Skeletal muscle tissue (tissue), 4 donors: ENCODE measurements around the gene ETNPPL. TPM values are rescaled to one million over a fixed set of nuclear protein-coding genes. Genes with fewer than 3 reads are reported as not detected.
"Not testable (repeated sequence)": the region's sequence is repeated elsewhere in the genome, so short reads cannot be mapped to it uniquely, and the experiment has no call there.

ENCODE experiments used
- H3K27ac ChIP-seq: one replicate; pipeline ENCODE4 v1.7.0; 2013; ENCODE audit warnings: mild to moderate bottlenecking, low read depth, low read length, inconsistent platforms
- H3K27me3 ChIP-seq, 3 donors: one replicate each; pipeline ENCODE4 v1.7.0; 2013; ENCODE audit warnings: low read length in 3 of 3; ENCODE audit not compliant: control insufficient read depth in 3 of 3, insufficient read depth in 3 of 3
- H3K36me3 ChIP-seq, 3 donors: one replicate each; pipeline ENCODE4 v1.7.0; 2013; ENCODE audit warnings: low read length in 3 of 3; ENCODE audit not compliant: control insufficient read depth in 3 of 3, insufficient read depth in 3 of 3
- H3K4me1 ChIP-seq, 3 donors: one replicate each; pipeline ENCODE4 v1.7.0; 2013; ENCODE audit warnings: low read length in 3 of 3, mild to moderate bottlenecking in 3 of 3; ENCODE audit not compliant: control insufficient read depth in 3 of 3, insufficient read depth in 3 of 3
- H3K4me3 ChIP-seq, 3 donors: one replicate each; pipeline ENCODE4 v1.7.0; 2013; ENCODE audit warnings: low read length in 3 of 3
- H3K9ac ChIP-seq, 3 donors: one replicate each; pipeline ENCODE4 v1.7.0; 2013; ENCODE audit warnings: low read length in 3 of 3, mild to moderate bottlenecking in 3 of 3, moderate library complexity in 2 of 3, low read depth in 1 of 3
- H3K9me3 ChIP-seq, 3 donors: one replicate each; pipeline ENCODE4 v1.7.0; 2013; ENCODE audit warnings: low read length in 3 of 3; ENCODE audit not compliant: control insufficient read depth in 3 of 3
- total RNA-seq: library from RNA; depleted of rRNA; stranded (reverse); fragments of >200 nt; gene quantifications from one replicate; pipeline ENCODE4 v1.2.3, GENCODE V29; 2014
- donor health status: Osteomylitis.

Gene ETNPPL
- total RNA-seq, 1 donor from 2014 or later, result not detected

DNA sequence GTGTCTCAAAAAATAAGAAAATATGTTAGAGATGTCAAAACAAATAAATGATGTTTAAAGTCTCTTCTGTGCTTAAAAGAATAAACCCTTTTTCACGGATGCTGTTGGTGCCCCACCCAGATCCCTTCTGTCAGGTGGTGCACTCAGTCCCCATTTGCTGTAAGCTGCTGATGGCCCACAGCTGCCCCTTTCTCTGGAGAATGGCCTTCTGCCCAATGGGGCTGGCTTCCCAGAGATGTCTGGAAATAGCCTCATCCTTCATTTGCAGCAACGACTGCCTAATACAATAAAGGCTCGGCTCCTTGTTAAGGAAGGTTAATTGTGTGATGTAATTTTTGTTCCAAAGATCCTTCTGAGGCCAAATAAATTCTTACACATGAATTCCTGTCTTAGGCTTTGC is 31.8 kb downstream of the ETNPPL start:
- H3K4me3 ChIP-seq, result no peak overlapping the region
- no peak overlapping the region for H3K27ac ChIP-seq
- no peak overlapping the region for H3K9ac ChIP-seq
- H3K27me3 ChIP-seq, result no peaks in the 10 kb centered on the region
- H3K4me1 ChIP-seq, result no peaks in the 10 kb centered on the region
- H3K36me3 ChIP-seq, result no peaks in the 10 kb centered on the region
- H3K9me3 ChIP-seq, result no peaks in the 10 kb centered on the region

GRCh38 chr4:108730579-108730978 is 32.3 kb downstream of the ETNPPL start:
- Histone ChIP-seq H3K36me3 (no peaks in the 10 kb centered on the region), H3K27me3 (no peaks in the 10 kb centered on the region), H3K9me3 (no peaks in the 10 kb centered on the region), H3K4me3 (no peak overlapping the region), H3K27ac (no peak overlapping the region), H3K4me1 (no peaks in the 10 kb centered on the region), H3K9ac (no peak overlapping the region)

DNA sequence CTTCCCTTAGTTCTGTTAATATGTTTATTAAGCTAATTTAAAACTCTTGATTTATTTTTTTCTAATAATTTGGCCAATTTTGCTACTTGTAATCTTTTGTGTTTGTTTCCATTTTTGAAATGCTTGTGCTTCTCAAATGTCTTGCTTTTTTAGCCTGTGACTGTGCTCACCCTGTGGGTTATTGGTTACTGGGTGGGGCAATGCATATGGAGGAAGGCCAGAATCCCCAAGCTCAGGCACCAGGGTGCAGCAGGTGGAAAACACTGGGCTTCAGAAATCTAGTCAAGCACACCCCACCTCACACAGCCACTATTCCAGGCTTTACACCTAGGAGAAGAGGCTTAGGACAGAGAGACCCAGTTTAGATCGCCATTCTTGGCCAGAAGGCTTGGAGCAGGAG is 33.1 kb downstream of the ETNPPL start:
- no peaks in the 10 kb centered on the region for H3K36me3 ChIP-seq
- no peaks in the 10 kb centered on the region for H3K4me1 ChIP-seq
- no peak overlapping the region for H3K4me3 ChIP-seq

GRCh38 chr4:108725457-108725856 is 37.4 kb downstream of the ETNPPL start:
- no peaks in the 10 kb centered on the region for H3K9me3 ChIP-seq
- no peaks in the 10 kb centered on the region for H3K36me3 ChIP-seq
- no peak overlapping the region for H3K4me3 ChIP-seq
- H3K9ac ChIP-seq, result no peak overlapping the region
- H3K27ac ChIP-seq, result no peak overlapping the region
- no peaks in the 10 kb centered on the region for H3K4me1 ChIP-seq
- H3K27me3 ChIP-seq, result no peaks in the 10 kb centered on the region

More for the DNA sequence above, 33.1 kb downstream of the ETNPPL start:
- H3K9me3 ChIP-seq, result no peaks in the 10 kb centered on the region
- no peak overlapping the region for H3K9ac ChIP-seq
- no peaks in the 10 kb centered on the region for H3K27me3 ChIP-seq
- no peak overlapping the region for H3K27ac ChIP-seq

GRCh38 chr4:108717386-108717785 is 45.5 kb downstream of the ETNPPL start:
- Histone ChIP-seq H3K27ac (no peak overlapping the region), H3K36me3 (no peaks in the 10 kb centered on the region), H3K9me3 (no peaks in the 10 kb centered on the region), H3K9ac (no peak overlapping the region), H3K27me3 (no peaks in the 10 kb centered on the region), H3K4me3 (no peak overlapping the region), H3K4me1 (no peaks in the 10 kb centered on the region)

GRCh38 chr4:108716340-108716739 is 46.5 kb downstream of the ETNPPL start:
- H3K36me3 ChIP-seq, result no peaks in the 10 kb centered on the region
- no peak overlapping the region for H3K9ac ChIP-seq
- no peaks in the 10 kb centered on the region for H3K27me3 ChIP-seq
- no peaks in the 10 kb centered on the region for H3K9me3 ChIP-seq
- no peaks in the 10 kb centered on the region for H3K4me1 ChIP-seq
- H3K4me3 ChIP-seq, result no peak overlapping the region
- no peak overlapping the region for H3K27ac ChIP-seq

- H3K27ac ChIP-seq, result no peak overlapping the region
- H3K9me3 ChIP-seq, result no peaks in the 10 kb centered on the region
- H3K36me3 ChIP-seq, result no peaks in the 10 kb centered on the region
- H3K4me1 ChIP-seq, result no peaks in the 10 kb centered on the region
- no peaks in the 10 kb centered on the region for H3K27me3 ChIP-seq
- H3K9ac ChIP-seq, result no peak overlapping the region
- no peak overlapping the region for H3K4me3 ChIP-seq
Observed at GRCh38 chr4:108714880-108715279, 48.0 kb downstream of the ETNPPL start.

GRCh38 chr4:108710578-108710977 is 52.3 kb downstream of the ETNPPL start:
- H3K9ac ChIP-seq, H3K36me3 ChIP-seq, H3K9me3 ChIP-seq, H3K4me3 ChIP-seq, H3K27me3 ChIP-seq, H3K4me1 ChIP-seq, H3K27ac ChIP-seq: not testable (repeated sequence)

- H3K9ac ChIP-seq, result no peak overlapping the region
- no peaks in the 10 kb centered on the region for H3K36me3 ChIP-seq
- H3K4me3 ChIP-seq, result no peak overlapping the region
- no peak overlapping the region for H3K27ac ChIP-seq
- H3K27me3 ChIP-seq, result no peaks in the 10 kb centered on the region
- H3K4me1 ChIP-seq, result no peaks in the 10 kb centered on the region
- H3K9me3 ChIP-seq, result no peaks in the 10 kb centered on the region
Observed at GRCh38 chr4:108709722-108710121, 53.1 kb downstream of the ETNPPL start.

- Histone ChIP-seq H3K36me3 (no peaks in the 10 kb centered on the region), H3K27me3 (no peaks in the 10 kb centered on the region), H3K9me3 (no peaks in the 10 kb centered on the region), H3K9ac (no peak overlapping the region), H3K4me1 (no peaks in the 10 kb centered on the region), H3K27ac (no peak overlapping the region), H3K4me3 (no peak overlapping the region)
Observed at GRCh38 chr4:108709234-108709633, 53.6 kb downstream of the ETNPPL start.

DNA sequence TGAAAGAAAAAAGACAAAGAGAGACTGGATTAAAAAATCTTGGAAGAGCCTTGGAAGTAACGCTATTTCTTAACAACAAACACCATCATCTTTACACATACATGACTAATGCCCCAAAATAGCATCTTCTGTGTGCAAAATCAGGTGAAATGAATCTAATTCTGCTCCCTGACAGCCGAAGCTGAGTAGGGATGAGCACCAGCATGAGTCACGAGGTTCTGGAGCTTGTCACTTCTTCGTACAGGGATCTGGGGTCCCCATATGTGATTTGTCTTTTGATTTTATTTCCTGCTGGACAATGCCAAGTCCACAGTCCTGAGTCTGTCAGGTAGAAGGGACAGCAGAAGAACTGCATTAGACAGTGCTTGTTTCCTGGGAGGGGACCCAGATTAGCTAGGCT is 56.6 kb downstream of the ETNPPL start:
- Histone ChIP-seq H3K36me3 (no peaks in the 10 kb centered on the region), H3K9me3 (no peaks in the 10 kb centered on the region), H3K9ac (no peak overlapping the region), H3K4me1 (no peaks in the 10 kb centered on the region), H3K27me3 (no peaks in the 10 kb centered on the region), H3K27ac (no peak overlapping the region), H3K4me3 (no peak overlapping the region)
